HEK293T (cell line): ENCODE data around the gene RELCH.

Source experiments
- BHLHE40 ChIP-seq: fragments of 450-650 bp; IDR thresholded peaks from 2 replicates; pipeline ENCODE4 v1.6.1; 2016; ENCODE audit warnings: mild to moderate bottlenecking, moderate library complexity, borderline replicate concordance
- FOXA1 ChIP-seq: fragments of 450-650 bp; IDR thresholded peaks from 2 replicates; pipeline ENCODE4 v1.6.1; 2016; ENCODE audit warnings: mild to moderate bottlenecking
- FOXM1 ChIP-seq: fragments of 450-650 bp; IDR thresholded peaks from 2 replicates; pipeline ENCODE4 v1.6.1; 2017; ENCODE audit warnings: mild to moderate bottlenecking, borderline replicate concordance
- LEF1 ChIP-seq: fragments of 450-650 bp; IDR thresholded peaks from 2 replicates; pipeline ENCODE4 v1.6.1; 2017; ENCODE audit warnings: mild to moderate bottlenecking, borderline replicate concordance
- NFRKB ChIP-seq: fragments of 450-650 bp; IDR thresholded peaks from 2 replicates; pipeline ENCODE4 v1.6.1; 2016; ENCODE audit warnings: mild to moderate bottlenecking, moderate library complexity
- PKNOX1 ChIP-seq: fragments of 450-650 bp; IDR thresholded peaks from 2 replicates; pipeline ENCODE4 v1.6.1; 2016
- SP1 ChIP-seq: fragments of 450-650 bp; IDR thresholded peaks from 2 replicates; pipeline ENCODE4 v1.6.1; 2017
- SUZ12 ChIP-seq: fragments of 450-650 bp; IDR thresholded peaks from 2 replicates; pipeline ENCODE4 v1.6.1; 2016; ENCODE audit warnings: mild to moderate bottlenecking

GRCh38 chr18:62345909-62346308 is 158.9 kb downstream of the RELCH start:
- TF ChIP-seq SP1 (no peak), SUZ12 (no peak), BHLHE40 (no peak), PKNOX1 (no peak), FOXM1 (no peak), NFRKB (no peak), FOXA1 (no peak), LEF1 (no peak)
